ENCODE data around the gene TSPAN16. TPM values are rescaled to one million over a fixed set of nuclear protein-coding genes. Genes with fewer than 3 reads are reported as not detected.

The TSPAN16 gene, protein sequence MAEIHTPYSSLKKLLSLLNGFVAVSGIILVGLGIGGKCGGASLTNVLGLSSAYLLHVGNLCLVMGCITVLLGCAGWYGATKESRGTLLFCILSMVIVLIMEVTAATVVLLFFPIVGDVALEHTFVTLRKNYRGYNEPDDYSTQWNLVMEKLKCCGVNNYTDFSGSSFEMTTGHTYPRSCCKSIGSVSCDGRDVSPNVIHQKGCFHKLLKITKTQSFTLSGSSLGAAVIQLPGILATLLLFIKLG
- not detected in 2 replicates for total RNA-seq (2014; rRNA removed; shearing (Covaris generic); ENCODE audit: low replicate concordance)

DNA sequence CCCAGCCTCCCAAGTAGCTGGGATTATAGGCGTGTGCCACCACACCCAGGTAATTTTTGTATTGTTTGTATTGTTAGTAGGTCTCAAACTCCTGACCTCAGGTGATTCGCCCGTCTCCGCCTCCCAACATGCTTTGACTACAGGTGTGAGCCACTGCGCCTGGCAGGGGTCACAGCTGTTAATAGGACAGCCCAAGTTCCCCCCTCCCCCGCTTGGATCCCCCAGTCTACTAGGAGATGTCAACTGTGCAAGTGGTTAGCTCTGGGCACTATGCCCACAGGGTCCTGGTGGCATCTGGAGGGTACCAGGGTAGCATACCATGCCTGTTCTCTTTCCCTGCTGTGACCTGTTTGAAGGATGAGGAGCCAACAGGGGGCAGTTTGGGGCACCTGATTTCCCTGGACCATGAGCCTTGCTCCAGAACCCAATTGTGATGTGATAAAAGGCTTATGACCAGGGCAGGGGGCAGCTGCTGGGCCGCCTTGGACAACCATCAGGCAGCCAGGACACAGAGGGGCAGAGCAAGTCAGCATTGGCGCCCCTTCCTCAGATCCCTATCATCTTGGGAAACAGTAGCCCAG lies at the start of gene TSPAN16:
Gene TSPAN16, plus strand, starts transcription at position 496 of the 581 bp plus-strand sequence. CDS start 138 bp downstream, outside the sequence.
- peaks cover 8% of the 10 kb centered on the region for H3K4me1 ChIP-seq (ENCODE audit: low read length)
- H3K36me3 ChIP-seq (ENCODE audit: insufficient read depth, low read length), result no peaks in the 10 kb centered on the region
- no peak within 1 kb of the TSS for H3K4me2 ChIP-seq (ENCODE audit: low read depth, low read length, poor library complexity, severe bottlenecking)
- no peaks in the 10 kb centered on the region for H3K27me3 ChIP-seq (ENCODE audit: low read length)
- H3K4me3 ChIP-seq (ENCODE audit: low read length), result no peak within 1 kb of the TSS
- no peaks in the 10 kb centered on the region for H3K79me2 ChIP-seq (ENCODE audit: low read length)
- no peak within 1 kb of the TSS for H3K27ac ChIP-seq (ENCODE audit: low read length)
- H3K9me2 ChIP-seq (replicated peaks; ENCODE audit: insufficient read depth, low read length), result no peaks in the 10 kb centered on the region
- no peaks in the 10 kb centered on the region for H3K9me3 ChIP-seq (ENCODE audit: low read length)
- DNase-seq, result no peak
- H2AFZ ChIP-seq (ENCODE audit: low read length), result no peak within 1 kb of the TSS
- no peaks in the 10 kb centered on the region for H4K20me1 ChIP-seq (ENCODE audit: insufficient read depth, low read depth, low read length)
- H3K9ac ChIP-seq (ENCODE audit: low read length), result no peak within 1 kb of the TSS

DNA sequence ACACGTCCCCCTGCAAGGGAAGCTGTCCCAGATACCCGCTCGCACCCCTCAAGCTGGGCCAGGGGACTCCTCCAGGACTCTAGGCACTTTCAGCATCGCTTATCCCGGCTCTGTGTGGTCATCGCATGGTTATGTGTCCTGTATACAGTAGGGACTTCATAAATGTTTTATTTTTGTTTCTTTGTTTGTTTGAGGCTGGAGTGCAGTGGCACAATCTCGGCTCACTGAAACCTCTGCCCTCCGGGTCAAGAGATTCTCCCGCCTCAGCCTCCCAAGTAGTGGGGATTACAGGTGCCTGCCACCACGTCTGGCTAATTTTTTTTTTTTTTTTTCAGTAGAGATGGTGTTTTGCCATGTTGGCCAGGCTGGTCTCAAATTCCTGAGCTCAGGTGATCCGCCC lies 49.0 kb upstream of the TSPAN16 start:
- no peaks in the 10 kb centered on the region for H3K4me1 ChIP-seq (ENCODE audit: low read length)
- no peak for DNase-seq
- no peaks in the 10 kb centered on the region for H3K27me3 ChIP-seq (ENCODE audit: low read length)
- H3K79me2 ChIP-seq (ENCODE audit: low read length), result no peaks in the 10 kb centered on the region
- H3K4me2 ChIP-seq (ENCODE audit: low read depth, low read length, poor library complexity, severe bottlenecking), result no peak overlapping the region
- no peaks in the 10 kb centered on the region for H3K9me2 ChIP-seq (replicated peaks; ENCODE audit: insufficient read depth, low read length)
- no peak overlapping the region for H3K9ac ChIP-seq (ENCODE audit: low read length)
- no peak overlapping the region for H2AFZ ChIP-seq (ENCODE audit: low read length)
- H3K4me3 ChIP-seq (ENCODE audit: low read length), result no peak overlapping the region
- H3K9me3 ChIP-seq (ENCODE audit: low read length), result no peaks in the 10 kb centered on the region
- H3K36me3 ChIP-seq (ENCODE audit: insufficient read depth, low read length), result no peaks in the 10 kb centered on the region
- H3K27ac ChIP-seq (ENCODE audit: low read length), result no peak overlapping the region
- H4K20me1 ChIP-seq (ENCODE audit: insufficient read depth, low read depth, low read length), result no peaks in the 10 kb centered on the region; the same call in 1 of the 2 replicates

DNA sequence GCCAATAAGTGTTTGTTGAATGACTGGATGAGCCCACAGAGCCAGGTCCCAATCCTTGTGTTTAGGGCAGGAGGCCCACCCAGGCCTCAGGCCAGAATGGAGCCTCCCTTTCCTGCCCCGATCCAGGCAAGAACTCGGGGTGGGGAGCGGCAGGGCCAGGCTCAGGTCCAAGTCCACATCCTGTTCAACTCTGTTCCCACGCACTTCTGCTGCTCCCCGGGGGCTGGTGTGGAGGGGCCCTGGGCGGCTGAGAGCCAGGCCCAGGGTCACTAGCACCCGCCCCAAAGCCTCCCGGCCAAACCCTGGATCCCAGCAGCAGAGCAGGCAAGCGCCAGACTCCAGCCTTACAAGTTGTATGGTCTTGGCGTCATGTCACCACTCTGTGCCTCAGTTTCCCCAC lies 48.6 kb upstream of the TSPAN16 start:
- Histone ChIP-seq H3K9ac (ENCODE audit: low read length) (no peak overlapping the region), H3K4me2 (ENCODE audit: low read depth, low read length, poor library complexity, severe bottlenecking) (no peak overlapping the region), H3K4me3 (ENCODE audit: low read length) (no peak overlapping the region), H3K79me2 (ENCODE audit: low read length) (no peaks in the 10 kb centered on the region), H3K36me3 (ENCODE audit: insufficient read depth, low read length) (no peaks in the 10 kb centered on the region), H3K27me3 (ENCODE audit: low read length) (no peaks in the 10 kb centered on the region), H4K20me1 (ENCODE audit: insufficient read depth, low read depth, low read length) (no peaks in the 10 kb centered on the region; the same call in 1 of the 2 replicates), H3K27ac (ENCODE audit: low read length) (no peak overlapping the region), H2AFZ (ENCODE audit: low read length) (no peak overlapping the region), H3K9me2 (replicated peaks; ENCODE audit: insufficient read depth, low read length) (no peaks in the 10 kb centered on the region), H3K4me1 (ENCODE audit: low read length) (no peaks in the 10 kb centered on the region), H3K9me3 (ENCODE audit: low read length) (no peaks in the 10 kb centered on the region)
- DNase-seq, result no peak

DNA sequence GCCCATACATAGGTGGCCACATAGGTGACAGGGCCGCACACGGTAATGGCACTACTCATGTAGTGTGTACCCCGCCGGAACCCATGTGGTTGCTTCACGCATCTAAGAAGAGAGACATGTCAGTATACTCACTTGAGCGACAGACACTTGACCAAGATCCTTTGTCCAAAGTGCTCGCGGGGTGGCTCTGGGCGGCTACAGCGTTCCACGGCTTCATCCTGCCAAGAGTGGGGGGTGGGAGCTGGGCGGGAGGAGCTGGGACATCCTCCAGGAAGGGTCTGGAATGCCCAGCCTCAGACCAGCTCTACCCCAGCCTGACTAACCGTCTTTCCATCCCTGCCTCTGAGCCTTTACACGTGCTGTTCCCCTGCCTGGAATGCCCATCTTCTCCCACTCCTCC lies 48.0 kb upstream of the TSPAN16 start:
- H3K36me3 ChIP-seq (ENCODE audit: insufficient read depth, low read length), result no peaks in the 10 kb centered on the region
- H3K9ac ChIP-seq (ENCODE audit: low read length), result no peak overlapping the region
- H2AFZ ChIP-seq (ENCODE audit: low read length), result no peak overlapping the region
- H3K27ac ChIP-seq (ENCODE audit: low read length), result no peak overlapping the region
- DNase-seq, result peak; percentile 2
- H3K4me2 ChIP-seq (ENCODE audit: low read depth, low read length, poor library complexity, severe bottlenecking), result no peak overlapping the region
- H3K79me2 ChIP-seq (ENCODE audit: low read length), result no peaks in the 10 kb centered on the region
- no peaks in the 10 kb centered on the region; the same call in 1 of the 2 replicates for H4K20me1 ChIP-seq (ENCODE audit: insufficient read depth, low read depth, low read length)
- no peaks in the 10 kb centered on the region for H3K9me3 ChIP-seq (ENCODE audit: low read length)
- H3K4me1 ChIP-seq (ENCODE audit: low read length), result no peaks in the 10 kb centered on the region
- no peak overlapping the region for H3K4me3 ChIP-seq (ENCODE audit: low read length)
- H3K27me3 ChIP-seq (ENCODE audit: low read length), result no peaks in the 10 kb centered on the region
- no peaks in the 10 kb centered on the region for H3K9me2 ChIP-seq (replicated peaks; ENCODE audit: insufficient read depth, low read length)

DNA sequence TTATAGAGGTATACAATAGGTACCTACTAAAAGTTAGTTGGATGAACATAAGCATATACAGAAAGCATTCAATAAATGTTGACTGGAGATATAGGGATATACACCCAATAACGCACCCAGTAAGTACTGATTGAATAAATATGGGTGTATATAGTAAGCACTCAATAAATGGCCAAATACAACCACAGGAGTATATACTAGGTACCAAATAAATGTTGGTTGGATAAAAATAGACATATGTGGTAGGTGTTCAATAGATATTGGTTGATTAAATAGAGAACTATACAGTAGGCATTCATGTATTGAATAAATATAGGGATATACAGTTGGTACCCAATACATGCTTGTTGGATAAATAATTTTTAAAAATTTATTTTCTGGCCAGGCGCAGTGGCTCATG lies 47.1 kb upstream of the TSPAN16 start:
- Histone ChIP-seq H3K9me3 (ENCODE audit: low read length) (no peaks in the 10 kb centered on the region), H2AFZ (ENCODE audit: low read length) (no peak overlapping the region), H3K36me3 (ENCODE audit: insufficient read depth, low read length) (no peaks in the 10 kb centered on the region), H3K79me2 (ENCODE audit: low read length) (no peaks in the 10 kb centered on the region), H3K27ac (ENCODE audit: low read length) (no peak overlapping the region), H4K20me1 (ENCODE audit: insufficient read depth, low read depth, low read length) (no peaks in the 10 kb centered on the region; the same call in 1 of the 2 replicates), H3K9me2 (replicated peaks; ENCODE audit: insufficient read depth, low read length) (no peaks in the 10 kb centered on the region), H3K4me2 (ENCODE audit: low read depth, low read length, poor library complexity, severe bottlenecking) (no peak overlapping the region), H3K27me3 (ENCODE audit: low read length) (no peaks in the 10 kb centered on the region), H3K9ac (ENCODE audit: low read length) (no peak overlapping the region), H3K4me1 (ENCODE audit: low read length) (no peaks in the 10 kb centered on the region), H3K4me3 (ENCODE audit: low read length) (no peak overlapping the region)
- no peak for DNase-seq

DNA sequence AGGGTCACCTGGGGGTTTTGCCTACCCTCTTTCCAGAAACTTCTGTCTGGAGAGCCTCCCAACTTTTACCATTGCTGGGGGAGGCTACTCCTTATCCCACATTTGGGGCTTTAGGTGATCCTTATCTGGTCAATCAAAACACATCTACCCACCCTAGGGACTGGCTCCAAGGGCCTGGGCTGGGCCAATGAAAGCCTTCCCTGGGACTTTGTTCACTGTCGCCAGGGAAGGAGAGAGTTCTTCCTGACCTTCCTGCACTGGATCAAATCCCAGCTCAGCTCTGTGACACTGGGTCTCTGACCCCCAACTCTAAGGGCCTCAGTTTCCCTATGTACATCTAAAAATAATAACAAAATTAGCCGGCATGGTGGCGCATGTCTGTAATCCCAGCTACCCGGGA lies 44.7 kb upstream of the TSPAN16 start:
- H3K9me2 ChIP-seq (replicated peaks; ENCODE audit: insufficient read depth, low read length), result no peaks in the 10 kb centered on the region
- no peaks in the 10 kb centered on the region for H3K36me3 ChIP-seq (ENCODE audit: insufficient read depth, low read length)
- H3K9me3 ChIP-seq (ENCODE audit: low read length), result no peaks in the 10 kb centered on the region
- no peak overlapping the region for H3K27ac ChIP-seq (ENCODE audit: low read length)
- no peak overlapping the region for H3K4me2 ChIP-seq (ENCODE audit: low read depth, low read length, poor library complexity, severe bottlenecking)
- no peaks in the 10 kb centered on the region for H3K79me2 ChIP-seq (ENCODE audit: low read length)
- H3K27me3 ChIP-seq (ENCODE audit: low read length), result no peaks in the 10 kb centered on the region
- no peak overlapping the region for H2AFZ ChIP-seq (ENCODE audit: low read length)
- H3K4me3 ChIP-seq (ENCODE audit: low read length), result no peak overlapping the region
- H4K20me1 ChIP-seq (ENCODE audit: insufficient read depth, low read depth, low read length), result no peaks in the 10 kb centered on the region
- no peaks in the 10 kb centered on the region for H3K4me1 ChIP-seq (ENCODE audit: low read length)
- no peak for DNase-seq
- no peak overlapping the region for H3K9ac ChIP-seq (ENCODE audit: low read length)

DNA sequence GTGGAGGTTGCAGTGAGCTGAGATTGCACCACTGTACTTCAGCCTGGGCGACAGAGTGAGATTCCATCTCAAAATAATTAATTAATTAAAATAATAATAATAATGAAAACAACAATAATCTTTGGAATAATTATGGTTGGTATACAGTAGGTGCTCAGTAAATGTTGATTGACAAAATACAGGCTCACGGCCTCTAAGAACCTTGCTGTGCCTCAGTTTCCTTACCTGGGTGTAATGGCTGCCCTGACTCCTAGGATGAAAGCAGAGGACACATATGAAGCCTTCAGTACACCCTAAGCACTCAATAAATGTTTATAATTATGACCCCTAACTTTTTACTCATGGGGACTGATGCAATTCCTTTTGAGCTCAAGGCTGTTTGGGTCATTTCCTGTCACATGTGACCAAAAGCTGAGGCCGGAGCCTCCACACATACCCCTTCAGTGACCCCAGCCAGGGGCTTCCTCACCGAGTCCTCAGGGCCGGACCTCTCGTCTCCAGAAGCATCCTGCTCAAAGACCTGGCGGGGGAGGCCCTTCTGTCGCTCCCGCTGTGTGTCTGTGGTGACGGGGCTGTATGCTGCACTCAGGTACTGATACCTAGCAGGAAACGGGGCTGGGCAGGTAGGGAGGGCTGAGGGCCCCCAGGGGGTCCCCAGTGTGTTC lies 44.2 kb upstream of the TSPAN16 start:
- Histone ChIP-seq H3K4me2 (ENCODE audit: low read depth, low read length, poor library complexity, severe bottlenecking) (no peak overlapping the region), H3K27me3 (ENCODE audit: low read length) (no peaks in the 10 kb centered on the region), H3K9me3 (ENCODE audit: low read length) (no peaks in the 10 kb centered on the region), H3K27ac (ENCODE audit: low read length) (no peak overlapping the region), H3K4me3 (ENCODE audit: low read length) (no peak overlapping the region), H4K20me1 (ENCODE audit: insufficient read depth, low read depth, low read length) (no peaks in the 10 kb centered on the region), H3K9ac (ENCODE audit: low read length) (no peak overlapping the region), H3K4me1 (ENCODE audit: low read length) (no peaks in the 10 kb centered on the region), H3K36me3 (ENCODE audit: insufficient read depth, low read length) (no peaks in the 10 kb centered on the region), H3K9me2 (replicated peaks; ENCODE audit: insufficient read depth, low read length) (no peaks in the 10 kb centered on the region), H2AFZ (ENCODE audit: low read length) (no peak overlapping the region), H3K79me2 (ENCODE audit: low read length) (no peaks in the 10 kb centered on the region)
- DNase-seq, result no peak

DNA sequence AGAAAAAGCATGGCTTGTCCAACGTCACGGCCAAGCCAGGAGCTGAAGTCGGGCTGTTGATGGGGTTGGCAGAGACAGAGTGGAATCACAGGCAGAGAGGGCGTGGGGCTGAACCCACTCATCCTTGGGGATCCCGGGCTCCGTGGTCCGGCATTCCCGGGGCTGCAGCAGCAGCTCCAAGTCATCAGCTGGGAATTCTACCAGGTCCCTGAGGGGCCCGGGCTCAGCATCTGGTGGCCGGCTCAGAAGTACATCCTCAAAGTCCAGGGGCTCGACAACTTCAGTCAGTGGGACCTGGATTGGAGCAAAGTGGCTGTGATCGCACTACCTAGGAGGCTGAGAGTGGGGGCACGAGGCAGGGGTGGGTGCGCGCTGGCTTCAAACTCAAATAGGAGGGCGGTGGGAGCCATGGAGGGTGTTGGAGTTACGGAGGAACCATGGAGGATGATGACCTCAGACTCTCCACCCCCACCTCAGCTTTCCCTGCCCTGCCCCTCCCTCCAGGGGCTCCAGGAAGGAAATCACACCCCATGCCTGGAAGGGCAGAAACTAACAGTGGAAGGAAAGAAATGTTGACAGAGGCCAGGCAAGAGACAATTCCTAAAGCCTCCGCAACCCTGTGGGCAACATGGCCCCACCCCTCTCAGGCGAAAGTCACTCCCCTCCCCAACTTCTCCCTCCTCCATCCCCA lies 43.1 kb upstream of the TSPAN16 start:
- H2AFZ ChIP-seq (ENCODE audit: low read length), result no peak overlapping the region
- no peaks in the 10 kb centered on the region for H3K79me2 ChIP-seq (ENCODE audit: low read length)
- no peak overlapping the region for H3K4me2 ChIP-seq (ENCODE audit: low read depth, low read length, poor library complexity, severe bottlenecking)
- DNase-seq, result no peak
- H3K9me2 ChIP-seq (replicated peaks; ENCODE audit: insufficient read depth, low read length), result no peaks in the 10 kb centered on the region
- H3K27me3 ChIP-seq (ENCODE audit: low read length), result no peaks in the 10 kb centered on the region
- H4K20me1 ChIP-seq (ENCODE audit: insufficient read depth, low read depth, low read length), result no peaks in the 10 kb centered on the region
- no peaks in the 10 kb centered on the region for H3K36me3 ChIP-seq (ENCODE audit: insufficient read depth, low read length)
- H3K27ac ChIP-seq (ENCODE audit: low read length), result no peak overlapping the region
- no peak overlapping the region for H3K9ac ChIP-seq (ENCODE audit: low read length)
- H3K4me3 ChIP-seq (ENCODE audit: low read length), result no peak overlapping the region
- H3K9me3 ChIP-seq (ENCODE audit: low read length), result no peaks in the 10 kb centered on the region
- no peaks in the 10 kb centered on the region for H3K4me1 ChIP-seq (ENCODE audit: low read length)
